PC-9 (cell line): Measurements from ENCODE around the gene RUBCN. TPM values are rescaled to one million over a fixed set of nuclear protein-coding genes. Genes with fewer than 3 reads are reported as not detected.

Source experiments
- BruUV-seq: library from RNA; stranded (reverse); fragments of 400-500 nt; replicated peaks from 2 replicates; lab custom pipeline; 2021; lab: Mats Ljungman, UMichigan
- CTCF ChIA-PET: fragments of 300-600 bp; sonication (Branson Sonifier 250); formaldehyde crosslinking; loops from one replicate; lab custom pipeline; 2022; ENCODE audit warnings: antibody characterized with exemption; lab: Charles Lee
- POLR2A ChIA-PET: fragments of 300-600 bp; sonication (Branson Sonifier 250); formaldehyde crosslinking; loops from one replicate; lab custom pipeline; 2022; ENCODE audit warnings: antibody characterized with exemption; ENCODE audit not compliant: unreplicated experiment; lab: Charles Lee
- DNase-seq, 2 experiments: peaks; one replicate each; pipeline versions ENCODE4 v3.0.0 to v3.0.0-alpha.2; 2015 to 2022; ENCODE audit warnings: mixed read lengths in 1 of 2
- H2AFZ ChIP-seq: fragments of 200-600 bp; sonication (generic); 2 replicates; pipeline ENCODE4 v1.8.1; 2017; ENCODE audit warnings: antibody characterized with exemption
- H3F3A ChIP-seq: fragments of 200-600 bp; sonication (generic); 2 replicates; pipeline ENCODE4 v1.8.1; 2017; ENCODE audit warnings: antibody characterized with exemption, mild to moderate bottlenecking, low read depth; ENCODE audit not compliant: insufficient read depth
- H3K27ac ChIP-seq: fragments of 200-600 bp; sonication (generic); 2 replicates; pipeline ENCODE4 v1.6.1; 2016; ENCODE audit warnings: mixed run types
- H3K27me3 ChIP-seq: fragments of 200-600 bp; sonication (generic); 2 replicates; pipeline ENCODE4 v1.6.1; 2016; ENCODE audit warnings: low read depth, mixed run types; ENCODE audit not compliant: insufficient read depth
- H3K36me3 ChIP-seq: fragments of 200-600 bp; sonication (generic); 2 replicates; pipeline ENCODE4 v1.6.1; 2016; ENCODE audit warnings: low read depth, mixed run types
- H3K4me1 ChIP-seq: fragments of 200-600 bp; sonication (generic); replicated peaks from 2 replicates; pipeline ENCODE4 v1.6.1; 2016; ENCODE audit warnings: mixed run types; ENCODE audit not compliant: insufficient read depth
- H3K4me2 ChIP-seq: fragments of 200-600 bp; sonication (generic); 2 replicates; pipeline ENCODE4 v1.6.1; 2017; ENCODE audit warnings: mixed run types
- H3K4me3 ChIP-seq: fragments of 200-600 bp; sonication (generic); 2 replicates; pipeline ENCODE4 v1.6.1; 2016; ENCODE audit warnings: mixed run types
- H3K79me2 ChIP-seq: fragments of 200-600 bp; sonication (generic); 2 replicates; pipeline ENCODE4 v1.6.1; 2017; ENCODE audit warnings: low read depth, mixed run types
- H3K9me2 ChIP-seq: fragments of 200-600 bp; sonication (generic); 2 replicates; pipeline ENCODE4 v1.8.1; 2017; ENCODE audit warnings: mild to moderate bottlenecking; ENCODE audit not compliant: insufficient read depth
- H3K9me3 ChIP-seq: fragments of 200-600 bp; sonication (generic); 2 replicates; pipeline ENCODE4 v1.8.1; 2016; ENCODE audit warnings: low read depth; ENCODE audit not compliant: insufficient read depth
- H4K20me1 ChIP-seq: fragments of 200-600 bp; sonication (generic); 2 replicates; pipeline ENCODE4 v1.8.1; 2017; ENCODE audit not compliant: insufficient read depth
- EZH2 ChIP-seq: fragments of 200-600 bp; sonication (generic); IDR thresholded peaks from 2 replicates; pipeline ENCODE4 v1.8.0; 2017; ENCODE audit warnings: antibody characterized with exemption, low read depth
- intact Hi-C: fragments of 100-400 bp; cut with micrococcal nuclease; formaldehyde crosslinking; loops from one replicate; pipeline ENCODE4 v1.10.0; 2022; ENCODE audit not compliant: unreplicated experiment
- total RNA-seq: library from RNA; stranded (reverse); gene quantifications from 2 replicates; pipeline ENCODE4 v1.2.3, GENCODE V29; 2021
- TF ChIP-seq, protein P1 (sequence below): fragments of 200-600 bp; sonication (generic); conservative IDR thresholded peaks from 2 replicates; pipeline ENCODE4 v1.6.1; 2017; ENCODE audit warnings: mixed run types, antibody characterized with exemption, mild to moderate bottlenecking, moderate library complexity

Gene RUBCN
- total RNA-seq, 1 experiment from 2014 or later: 34.2 TPM

DNA sequence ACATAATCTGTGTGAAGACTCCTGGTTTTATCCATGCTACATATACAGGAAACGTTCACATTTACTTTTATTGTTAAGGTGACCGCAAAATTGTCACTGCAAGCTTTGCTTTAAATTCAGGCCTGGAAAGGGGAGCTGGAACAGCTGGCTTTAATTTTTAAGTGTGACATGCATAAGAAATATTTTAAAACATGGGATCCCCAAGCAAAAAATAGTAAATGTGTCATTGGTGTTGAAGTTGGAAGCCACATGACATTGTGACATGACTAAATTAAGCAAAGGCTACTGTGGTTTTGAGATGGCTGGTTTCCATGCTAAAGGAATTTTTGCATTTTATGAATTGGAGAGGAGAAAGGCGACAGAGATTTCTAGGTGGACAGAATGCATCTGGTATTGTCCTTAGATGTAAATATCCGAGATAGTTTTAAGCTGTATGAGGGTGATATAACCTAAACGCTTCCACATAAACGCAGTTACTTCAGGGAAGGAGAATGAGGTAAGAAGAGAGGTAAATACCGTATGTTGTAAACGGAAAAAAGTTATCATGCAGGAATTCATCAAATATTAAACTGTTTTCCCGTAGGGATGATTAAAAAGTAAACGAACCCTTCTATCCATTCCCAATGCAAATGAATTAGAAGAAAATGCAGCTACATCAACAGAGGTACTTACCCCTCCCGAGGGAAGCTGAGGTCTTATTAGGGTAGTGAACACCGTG is 12.1 kb upstream of the RUBCN start:
- BruUV-seq: no TSS peak
- POLR2A ChIA-PET: no interaction called here
- H3K4me2 ChIP-seq: peak overlapping the region; percentile 95

DNA sequence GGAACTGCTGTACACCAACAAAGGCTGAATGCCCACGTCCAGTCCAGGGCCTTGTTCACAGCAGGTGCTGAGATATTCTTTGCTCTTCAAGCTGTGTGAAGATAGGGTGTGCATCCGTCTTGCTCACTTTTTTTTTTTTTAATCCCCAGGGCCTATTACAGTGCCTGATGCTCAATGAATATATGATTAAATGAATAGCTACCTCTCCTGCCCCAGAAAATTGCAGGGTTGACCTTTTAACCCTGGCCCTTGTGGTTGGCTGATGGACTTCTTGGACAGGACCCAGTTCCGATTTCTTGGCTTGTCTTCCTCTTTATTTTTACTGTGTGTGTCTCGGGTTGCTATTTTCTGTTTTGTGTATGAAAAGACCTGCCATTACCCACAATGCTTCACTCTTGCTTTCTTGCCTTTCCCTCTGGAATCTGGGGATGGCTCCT is 10.1 kb upstream of the RUBCN start:
- TF ChIP-seq, protein P1, sequence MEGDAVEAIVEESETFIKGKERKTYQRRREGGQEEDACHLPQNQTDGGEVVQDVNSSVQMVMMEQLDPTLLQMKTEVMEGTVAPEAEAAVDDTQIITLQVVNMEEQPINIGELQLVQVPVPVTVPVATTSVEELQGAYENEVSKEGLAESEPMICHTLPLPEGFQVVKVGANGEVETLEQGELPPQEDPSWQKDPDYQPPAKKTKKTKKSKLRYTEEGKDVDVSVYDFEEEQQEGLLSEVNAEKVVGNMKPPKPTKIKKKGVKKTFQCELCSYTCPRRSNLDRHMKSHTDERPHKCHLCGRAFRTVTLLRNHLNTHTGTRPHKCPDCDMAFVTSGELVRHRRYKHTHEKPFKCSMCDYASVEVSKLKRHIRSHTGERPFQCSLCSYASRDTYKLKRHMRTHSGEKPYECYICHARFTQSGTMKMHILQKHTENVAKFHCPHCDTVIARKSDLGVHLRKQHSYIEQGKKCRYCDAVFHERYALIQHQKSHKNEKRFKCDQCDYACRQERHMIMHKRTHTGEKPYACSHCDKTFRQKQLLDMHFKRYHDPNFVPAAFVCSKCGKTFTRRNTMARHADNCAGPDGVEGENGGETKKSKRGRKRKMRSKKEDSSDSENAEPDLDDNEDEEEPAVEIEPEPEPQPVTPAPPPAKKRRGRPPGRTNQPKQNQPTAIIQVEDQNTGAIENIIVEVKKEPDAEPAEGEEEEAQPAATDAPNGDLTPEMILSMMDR: no peak
- no peak for TF ChIP-seq EZH2
- CTCF ChIA-PET: interaction anchor here (0.7 kb wide), 1 partner anchor 43 kb away, joined by 5 read pairs; no protein-coding TSS in a partner anchor

More for the DNA sequence above, 12.1 kb upstream of the RUBCN start:
- peak overlapping the region; percentile 98 for H2AFZ ChIP-seq
- CTCF ChIA-PET: interaction anchor here (0.5 to 0.7 kb wide), 2 partner anchors 157 to 719 kb away, joined by 4 to 5 read pairs; partner anchors contain the start of gene MELTF
- no peaks in the 10 kb centered on the region for H3K9me2 ChIP-seq
- H3K27ac ChIP-seq: peak overlapping the region; percentile 76
- TF ChIP-seq EZH2: no peak
- TF ChIP-seq, protein P1: no peak
- no peaks in the 10 kb centered on the region for H3K9me3 ChIP-seq
- H4K20me1 ChIP-seq: peaks cover 31% of the 10 kb centered on the region
- peaks cover 25% of the 10 kb centered on the region for H3K4me1 ChIP-seq
- DNase-seq: no peak
- intact Hi-C loops: loop anchor here (1.0 kb wide), 1 partner anchor 11 kb away; no protein-coding TSS in a partner anchor
- peak overlapping the region; percentile 79 for H3K4me3 ChIP-seq
- peaks cover 59% of the 10 kb centered on the region for H3F3A ChIP-seq
- H3K36me3 ChIP-seq: no peaks in the 10 kb centered on the region
- H3K27me3 ChIP-seq: no peaks in the 10 kb centered on the region
- peaks cover 32% of the 10 kb centered on the region for H3K79me2 ChIP-seq

DNA sequence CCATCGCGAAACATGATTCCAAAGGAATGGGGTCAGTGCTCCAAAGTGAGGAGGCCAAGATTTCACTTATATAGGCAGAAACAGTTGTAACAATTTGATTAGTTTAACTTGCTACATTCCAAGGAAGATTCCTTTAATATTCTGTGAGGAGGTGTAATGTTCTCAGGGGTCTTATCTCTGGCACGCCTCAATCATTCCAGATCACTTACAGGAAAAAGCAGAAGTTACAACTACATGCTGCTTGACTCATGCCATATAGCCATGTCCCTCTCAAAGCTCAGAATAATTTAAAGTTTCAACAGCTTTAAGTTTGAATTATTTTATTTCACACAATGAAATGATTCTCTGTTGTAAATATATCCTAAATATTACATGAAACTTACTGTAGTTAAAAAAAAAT is 9.5 kb upstream of the RUBCN start:
- ChIA-PET CTCF (no interaction called here), POLR2A (no interaction called here)
- H3K27me3 ChIP-seq: no peaks in the 10 kb centered on the region
- no TSS peak for BruUV-seq
- H3K4me1 ChIP-seq: peaks cover 7% of the 10 kb centered on the region
- peaks cover 8% of the 10 kb centered on the region for H4K20me1 ChIP-seq
- no peak overlapping the region for H3K4me2 ChIP-seq
- H3K4me3 ChIP-seq: no peak overlapping the region
- intact Hi-C loops: no loop called here
- DNase-seq: no peak
- H3F3A ChIP-seq: peaks cover 38% of the 10 kb centered on the region
- H2AFZ ChIP-seq: no peak overlapping the region
- H3K27ac ChIP-seq: no peak overlapping the region
- H3K36me3 ChIP-seq: no peaks in the 10 kb centered on the region
- peaks cover 7% of the 10 kb centered on the region for H3K79me2 ChIP-seq
- TF ChIP-seq, protein P1: no peak
- TF ChIP-seq EZH2: no peak
- H3K9me2 ChIP-seq: no peaks in the 10 kb centered on the region
- H3K9me3 ChIP-seq: no peaks in the 10 kb centered on the region

More for the DNA sequence above, 10.1 kb upstream of the RUBCN start:
- Histone ChIP-seq H3K27me3 (no peaks in the 10 kb centered on the region), H3K4me3 (no peak overlapping the region), H3K4me2 (no peak overlapping the region), H3K36me3 (no peaks in the 10 kb centered on the region), H3K27ac (no peak overlapping the region), H3F3A (peaks cover 44% of the 10 kb centered on the region), H3K9me3 (no peaks in the 10 kb centered on the region), H2AFZ (no peak overlapping the region), H3K79me2 (peaks cover 13% of the 10 kb centered on the region), H3K4me1 (peaks cover 13% of the 10 kb centered on the region), H4K20me1 (peaks cover 14% of the 10 kb centered on the region), H3K9me2 (no peaks in the 10 kb centered on the region)
- intact Hi-C loops: no loop called here
- BruUV-seq: no TSS peak
- no peak for DNase-seq
- POLR2A ChIA-PET: no interaction called here
